Neural progenitor cell (in vitro differentiated cells): Measurements from ENCODE around the gene LRRC27. TPM values are rescaled to one million over a fixed set of nuclear protein-coding genes. Genes with fewer than 3 reads are reported as not detected.

Experiments
- DNase-seq: peaks from one replicate; pipeline ENCODE4 v3.0.0-alpha.2; 2016; ENCODE audit warnings: low spot score
- H2AFZ ChIP-seq: fragments of 200-600 bp; sonication (generic); replicated peaks from 2 replicates; pipeline ENCODE4 v1.6.1; 2016; ENCODE audit warnings: antibody characterized with exemption
- H3F3A ChIP-seq: fragments of 200-600 bp; sonication (generic); 2 replicates; pipeline ENCODE4 v1.6.1; 2016; ENCODE audit warnings: antibody characterized with exemption, low read depth
- H3K27ac ChIP-seq: fragments of 200-600 bp; sonication (generic); 2 replicates; pipeline ENCODE4 v1.5.1; 2016; ENCODE audit warnings: mild to moderate bottlenecking
- H3K27me3 ChIP-seq: fragments of 200-600 bp; sonication (generic); 2 replicates; pipeline ENCODE4 v1.6.1; 2016; ENCODE audit warnings: mild to moderate bottlenecking, moderate library complexity
- H3K36me3 ChIP-seq: fragments of 200-600 bp; sonication (generic); 2 replicates; pipeline ENCODE4 v1.5.1; 2016
- H3K4me1 ChIP-seq: fragments of 200-600 bp; sonication (generic); 2 replicates; pipeline ENCODE4 v1.6.1; 2016; ENCODE audit warnings: mixed run types
- H3K4me2 ChIP-seq: fragments of 200-600 bp; sonication (generic); 2 replicates; pipeline ENCODE4 v1.6.1; 2016
- H3K4me3 ChIP-seq: fragments of 200-600 bp; sonication (generic); 2 replicates; pipeline ENCODE4 v1.5.1; 2016
- H3K79me2 ChIP-seq: fragments of 200-600 bp; sonication (generic); 2 replicates; pipeline ENCODE4 v1.6.1; 2016; ENCODE audit warnings: low read depth
- H3K9ac ChIP-seq: fragments of 200-600 bp; sonication (generic); 2 replicates; pipeline ENCODE4 v1.6.1; 2016
- H3K9me3 ChIP-seq: fragments of 200-600 bp; sonication (generic); 2 replicates; pipeline ENCODE4 v1.5.1; 2016; ENCODE audit warnings: low read depth
- H4K20me1 ChIP-seq: fragments of 200-600 bp; sonication (generic); 2 replicates; pipeline ENCODE4 v1.6.1; 2016; ENCODE audit warnings: low read depth
- H3K27ac Mint-ChIP-seq: 3 replicates; pipeline ENCODE4 v1.8.0; 2021; ENCODE audit warnings: mixed read lengths
- H3K27me3 Mint-ChIP-seq: 2 replicates; pipeline ENCODE4 v1.8.0; 2022; ENCODE audit warnings: low read depth, mild to moderate bottlenecking, inconsistent platforms, moderate library complexity, mixed read lengths; ENCODE audit not compliant: insufficient read depth
- H3K36me3 Mint-ChIP-seq: 3 replicates; pipeline ENCODE4 v1.8.0; 2021; ENCODE audit warnings: mixed read lengths
- H3K4me1 Mint-ChIP-seq: 3 replicates; pipeline ENCODE4 v1.8.0; 2021; ENCODE audit warnings: mixed read lengths
- H3K4me3 Mint-ChIP-seq: 3 replicates; pipeline ENCODE4 v1.8.0; 2021; ENCODE audit warnings: mild to moderate bottlenecking, moderate library complexity, mixed read lengths
- H3K9me3 Mint-ChIP-seq: 3 replicates; pipeline ENCODE4 v1.8.0; 2020; ENCODE audit warnings: mixed read lengths
- CTCF ChIP-seq: fragments of 200-600 bp; sonication (generic); IDR thresholded peaks from 2 replicates; pipeline ENCODE4 v1.5.1; 2017; ENCODE audit warnings: antibody characterized with exemption, mild to moderate bottlenecking
- EZH2 ChIP-seq: fragments of 200-600 bp; sonication (generic); IDR thresholded peaks from 2 replicates; pipeline ENCODE4 v1.6.1; 2017; ENCODE audit warnings: antibody characterized with exemption, mild to moderate bottlenecking, moderate library complexity
- EZH2phosphoT487 ChIP-seq: fragments of 200-600 bp; sonication (generic); IDR thresholded peaks from 2 replicates; pipeline ENCODE4 v1.6.1; 2017; ENCODE audit warnings: antibody characterized with exemption
- total RNA-seq: library from RNA; depleted of rRNA; stranded (reverse); fragments of >200 nt; gene quantifications from 2 replicates; pipeline ENCODE4 v1.2.3, GENCODE V29; 2015; ENCODE audit warnings: low replicate concordance

The LRRC27 gene
- total RNA-seq, 1 donor from 2014 or later: 16.9 TPM

- Histone ChIP-seq H3K79me2 (no peaks in the 10 kb centered on the region), H3K4me2 (no peak overlapping the region), H3K36me3 (no peaks in the 10 kb centered on the region), H3K27ac (no peak overlapping the region), H3K9me3 (no peaks in the 10 kb centered on the region), H2AFZ (no peak overlapping the region), H4K20me1 (no peaks in the 10 kb centered on the region), H3K4me3 (no peak overlapping the region), H3K9ac (no peak overlapping the region), H3F3A (no peaks in the 10 kb centered on the region), H3K27me3 (no peaks in the 10 kb centered on the region), H3K4me1 (no peaks in the 10 kb centered on the region)
- no peak for DNase-seq
- peaks cover 7% of the 10 kb centered on the region for H3K36me3 Mint-ChIP-seq
- H3K9me3 Mint-ChIP-seq: peaks cover 3% of the 10 kb centered on the region
- H3K27ac Mint-ChIP-seq: no peak overlapping the region
- no peak overlapping the region for H3K4me3 Mint-ChIP-seq
- H3K4me1 Mint-ChIP-seq: peaks cover 6% of the 10 kb centered on the region
- no peaks in the 10 kb centered on the region for H3K27me3 Mint-ChIP-seq
- no peak for TF ChIP-seq CTCF
- TF ChIP-seq EZH2phosphoT487: no peak
- no peak for TF ChIP-seq EZH2
These were observed 29.6 kb downstream of the LRRC27 start for GRCh38 chr10:132361581-132362101.

GRCh38 chr10:132362151-132362611 is 30.2 kb downstream of the LRRC27 start:
- no peaks in the 10 kb centered on the region for H4K20me1 ChIP-seq
- H3K9me3 ChIP-seq: no peaks in the 10 kb centered on the region
- H3K79me2 ChIP-seq: no peaks in the 10 kb centered on the region
- H3K4me1 ChIP-seq: no peaks in the 10 kb centered on the region
- Mint-ChIP-seq H3K9me3 (peaks cover 3% of the 10 kb centered on the region), H3K36me3 (peaks cover 11% of the 10 kb centered on the region), H3K27ac (no peak overlapping the region), H3K27me3 (no peaks in the 10 kb centered on the region), H3K4me3 (no peak overlapping the region), H3K4me1 (peaks cover 6% of the 10 kb centered on the region)
- no peaks in the 10 kb centered on the region for H3F3A ChIP-seq
- H3K4me2 ChIP-seq: no peak overlapping the region
- H3K27ac ChIP-seq: no peak overlapping the region
- H3K9ac ChIP-seq: no peak overlapping the region
- no peak overlapping the region for H3K4me3 ChIP-seq
- DNase-seq: no peak
- TF ChIP-seq EZH2: no peak
- TF ChIP-seq CTCF: no peak
- no peak for TF ChIP-seq EZH2phosphoT487
- H2AFZ ChIP-seq: no peak overlapping the region
- H3K36me3 ChIP-seq: no peaks in the 10 kb centered on the region
- H3K27me3 ChIP-seq: no peaks in the 10 kb centered on the region

GRCh38 chr10:132363376-132363775 is 31.4 kb downstream of the LRRC27 start:
- Mint-ChIP-seq H3K9me3 (no peaks in the 10 kb centered on the region), H3K27me3 (no peaks in the 10 kb centered on the region), H3K4me3 (no peak overlapping the region), H3K4me1 (peaks cover 6% of the 10 kb centered on the region), H3K27ac (peak overlapping the region; percentile 46), H3K36me3 (peaks cover 13% of the 10 kb centered on the region)
- Histone ChIP-seq H3K27me3 (no peaks in the 10 kb centered on the region), H3K4me2 (no peak overlapping the region), H3K9me3 (no peaks in the 10 kb centered on the region), H3K9ac (no peak overlapping the region), H4K20me1 (no peaks in the 10 kb centered on the region), H3K4me3 (no peak overlapping the region), H3F3A (no peaks in the 10 kb centered on the region), H3K27ac (no peak overlapping the region), H2AFZ (no peak overlapping the region), H3K79me2 (no peaks in the 10 kb centered on the region), H3K36me3 (no peaks in the 10 kb centered on the region), H3K4me1 (no peaks in the 10 kb centered on the region)
- DNase-seq: no peak
- TF ChIP-seq CTCF (peak; percentile 5), EZH2phosphoT487 (no peak)
